ENCODE results near the gene CPNE9. TPM values are rescaled to one million over a fixed set of nuclear protein-coding genes. Genes with fewer than 3 reads are reported as not detected.

The CPNE9 gene
- total and polyA plus RNA-seq, 2 of the 13 experiments (the other 11 are each of a cell fraction or from before 2014, with no cell fraction given), result 0.20 TPM; not detected in 1

DNA sequence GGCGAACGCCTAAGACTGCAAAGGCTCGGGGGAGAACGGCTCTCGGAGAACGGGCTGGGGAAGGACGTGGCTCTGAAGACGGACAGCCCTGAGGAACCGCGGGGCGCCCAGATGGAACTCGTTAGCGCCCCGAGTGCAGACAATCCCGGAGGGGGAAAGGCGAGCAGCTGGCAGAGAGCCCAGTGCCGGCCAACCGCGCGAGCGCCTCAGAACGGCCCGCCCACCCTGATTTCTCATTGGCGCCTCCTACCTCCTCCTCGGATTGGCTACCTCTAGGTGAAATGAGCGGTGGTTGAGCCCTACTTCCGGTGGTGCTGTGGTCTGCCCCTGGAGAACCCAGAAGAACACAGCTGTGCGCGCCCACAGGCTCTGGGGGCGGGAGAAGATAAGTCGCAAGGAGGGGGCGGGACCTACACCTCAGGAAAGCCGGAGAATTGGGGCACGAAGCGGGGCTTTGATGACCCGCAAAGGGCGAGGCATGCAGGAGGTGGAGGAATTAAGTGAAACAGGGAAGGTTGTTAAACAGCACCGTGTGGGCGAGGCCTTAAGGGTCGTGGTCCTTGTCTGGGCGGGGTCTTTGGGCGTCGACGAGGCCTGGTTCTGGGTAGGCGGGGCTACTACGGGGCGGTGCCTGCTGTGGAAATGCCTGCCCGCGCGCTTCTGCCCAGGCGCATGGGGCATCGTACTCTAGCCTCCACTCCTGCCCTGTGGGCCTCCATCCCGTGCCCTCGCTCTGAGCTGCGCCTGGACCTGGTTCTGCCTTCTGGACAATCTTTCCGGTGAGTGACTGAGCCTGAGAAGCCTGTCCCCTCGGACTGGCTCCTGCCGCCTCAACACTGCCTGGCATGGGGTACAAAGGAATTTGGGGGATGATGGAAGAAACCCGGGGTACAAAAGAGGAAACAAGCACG lies 46.3 kb downstream of the CPNE9 start, which contains the start of gene OGG1 (continued):
- TF ChIP-seq, protein P1, sequence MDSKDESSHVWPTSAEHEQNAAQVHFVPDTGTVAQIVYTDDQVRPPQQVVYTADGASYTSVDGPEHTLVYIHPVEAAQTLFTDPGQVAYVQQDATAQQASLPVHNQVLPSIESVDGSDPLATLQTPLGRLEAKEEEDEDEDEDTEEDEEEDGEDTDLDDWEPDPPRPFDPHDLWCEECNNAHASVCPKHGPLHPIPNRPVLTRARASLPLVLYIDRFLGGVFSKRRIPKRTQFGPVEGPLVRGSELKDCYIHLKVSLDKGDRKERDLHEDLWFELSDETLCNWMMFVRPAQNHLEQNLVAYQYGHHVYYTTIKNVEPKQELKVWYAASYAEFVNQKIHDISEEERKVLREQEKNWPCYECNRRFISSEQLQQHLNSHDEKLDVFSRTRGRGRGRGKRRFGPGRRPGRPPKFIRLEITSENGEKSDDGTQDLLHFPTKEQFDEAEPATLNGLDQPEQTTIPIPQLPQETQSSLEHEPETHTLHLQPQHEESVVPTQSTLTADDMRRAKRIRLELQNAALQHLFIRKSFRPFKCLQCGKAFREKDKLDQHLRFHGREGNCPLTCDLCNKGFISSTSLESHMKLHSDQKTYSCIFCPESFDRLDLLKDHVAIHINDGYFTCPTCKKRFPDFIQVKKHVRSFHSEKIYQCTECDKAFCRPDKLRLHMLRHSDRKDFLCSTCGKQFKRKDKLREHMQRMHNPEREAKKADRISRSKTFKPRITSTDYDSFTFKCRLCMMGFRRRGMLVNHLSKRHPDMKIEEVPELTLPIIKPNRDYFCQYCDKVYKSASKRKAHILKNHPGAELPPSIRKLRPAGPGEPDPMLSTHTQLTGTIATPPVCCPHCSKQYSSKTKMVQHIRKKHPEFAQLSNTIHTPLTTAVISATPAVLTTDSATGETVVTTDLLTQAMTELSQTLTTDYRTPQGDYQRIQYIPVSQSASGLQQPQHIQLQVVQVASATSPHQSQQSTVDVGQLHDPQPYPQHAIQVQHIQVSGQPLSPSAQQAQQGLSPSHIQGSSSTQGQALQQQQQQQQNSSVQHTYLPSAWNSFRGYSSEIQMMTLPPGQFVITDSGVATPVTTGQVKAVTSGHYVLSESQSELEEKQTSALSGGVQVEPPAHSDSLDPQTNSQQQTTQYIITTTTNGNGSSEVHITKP (CRISPR knock-in tag; IDR thresholded peaks at IDR 0.05; ENCODE audit: low read depth), result peak; percentile 97
- no peak; the same call in 1 of the 2 replicates for TF ChIP-seq PPARG (CRISPR knock-in tag; conservative IDR thresholded peaks at IDR 0.05)
- TF ChIP-seq KAT8 (CRISPR knock-in tag; IDR thresholded peaks at IDR 0.05), result peak; percentile 85
- TF ChIP-seq, protein P2, sequence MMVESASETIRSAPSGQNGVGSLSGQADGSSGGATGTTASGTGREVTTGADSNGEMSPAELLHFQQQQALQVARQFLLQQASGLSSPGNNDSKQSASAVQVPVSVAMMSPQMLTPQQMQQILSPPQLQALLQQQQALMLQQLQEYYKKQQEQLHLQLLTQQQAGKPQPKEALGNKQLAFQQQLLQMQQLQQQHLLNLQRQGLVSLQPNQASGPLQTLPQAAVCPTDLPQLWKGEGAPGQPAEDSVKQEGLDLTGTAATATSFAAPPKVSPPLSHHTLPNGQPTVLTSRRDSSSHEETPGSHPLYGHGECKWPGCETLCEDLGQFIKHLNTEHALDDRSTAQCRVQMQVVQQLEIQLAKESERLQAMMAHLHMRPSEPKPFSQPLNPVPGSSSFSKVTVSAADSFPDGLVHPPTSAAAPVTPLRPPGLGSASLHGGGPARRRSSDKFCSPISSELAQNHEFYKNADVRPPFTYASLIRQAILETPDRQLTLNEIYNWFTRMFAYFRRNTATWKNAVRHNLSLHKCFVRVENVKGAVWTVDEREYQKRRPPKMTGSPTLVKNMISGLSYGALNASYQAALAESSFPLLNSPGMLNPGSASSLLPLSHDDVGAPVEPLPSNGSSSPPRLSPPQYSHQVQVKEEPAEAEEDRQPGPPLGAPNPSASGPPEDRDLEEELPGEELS (CRISPR knock-in tag; IDR thresholded peaks at IDR 0.05), result peak; percentile 67
- TF ChIP-seq NCOA2 (CRISPR knock-in tag; IDR thresholded peaks at IDR 0.05), result peak; percentile 46; the same call in 1 of the 2 replicates
- TF ChIP-seq RARA (CRISPR knock-in tag; IDR thresholded peaks at IDR 0.05), result no peak
- no peak for TF ChIP-seq CC2D1A (CRISPR knock-in tag; IDR thresholded peaks at IDR 0.05)
- TF ChIP-seq, protein P3, sequence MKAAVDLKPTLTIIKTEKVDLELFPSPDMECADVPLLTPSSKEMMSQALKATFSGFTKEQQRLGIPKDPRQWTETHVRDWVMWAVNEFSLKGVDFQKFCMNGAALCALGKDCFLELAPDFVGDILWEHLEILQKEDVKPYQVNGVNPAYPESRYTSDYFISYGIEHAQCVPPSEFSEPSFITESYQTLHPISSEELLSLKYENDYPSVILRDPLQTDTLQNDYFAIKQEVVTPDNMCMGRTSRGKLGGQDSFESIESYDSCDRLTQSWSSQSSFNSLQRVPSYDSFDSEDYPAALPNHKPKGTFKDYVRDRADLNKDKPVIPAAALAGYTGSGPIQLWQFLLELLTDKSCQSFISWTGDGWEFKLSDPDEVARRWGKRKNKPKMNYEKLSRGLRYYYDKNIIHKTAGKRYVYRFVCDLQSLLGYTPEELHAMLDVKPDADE (CRISPR knock-in tag; IDR thresholded peaks at IDR 0.05), result no peak
- no peak for TF ChIP-seq ZSCAN30 (CRISPR knock-in tag; IDR thresholded peaks at IDR 0.05)
- TF ChIP-seq NFKB2 (CRISPR knock-in tag; IDR thresholded peaks at IDR 0.05; ENCODE audit: borderline replicate concordance), result peak; percentile 66; the same call in 1 of the 2 replicates
- no peak; the same call in 1 of the 2 replicates for TF ChIP-seq ZNF143 (CRISPR knock-in tag; IDR thresholded peaks at IDR 0.05)
- no peak for TF ChIP-seq JARID2 (CRISPR knock-in tag; IDR thresholded peaks at IDR 0.05; ENCODE audit: insufficient replicate concordance)
- TF ChIP-seq, protein P4, sequence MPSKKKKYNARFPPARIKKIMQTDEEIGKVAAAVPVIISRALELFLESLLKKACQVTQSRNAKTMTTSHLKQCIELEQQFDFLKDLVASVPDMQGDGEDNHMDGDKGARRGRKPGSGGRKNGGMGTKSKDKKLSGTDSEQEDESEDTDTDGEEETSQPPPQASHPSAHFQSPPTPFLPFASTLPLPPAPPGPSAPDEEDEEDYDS (CRISPR knock-in tag; IDR thresholded peaks at IDR 0.05), result peak; percentile 75
- no peak for TF ChIP-seq TCF7L2 (IDR thresholded peaks at IDR 0.05; ENCODE audit: low read depth, low read length)
- TF ChIP-seq NFIC (IDR thresholded peaks at IDR 0.05; ENCODE audit: low read length), result no peak
- TF ChIP-seq, protein P5, sequence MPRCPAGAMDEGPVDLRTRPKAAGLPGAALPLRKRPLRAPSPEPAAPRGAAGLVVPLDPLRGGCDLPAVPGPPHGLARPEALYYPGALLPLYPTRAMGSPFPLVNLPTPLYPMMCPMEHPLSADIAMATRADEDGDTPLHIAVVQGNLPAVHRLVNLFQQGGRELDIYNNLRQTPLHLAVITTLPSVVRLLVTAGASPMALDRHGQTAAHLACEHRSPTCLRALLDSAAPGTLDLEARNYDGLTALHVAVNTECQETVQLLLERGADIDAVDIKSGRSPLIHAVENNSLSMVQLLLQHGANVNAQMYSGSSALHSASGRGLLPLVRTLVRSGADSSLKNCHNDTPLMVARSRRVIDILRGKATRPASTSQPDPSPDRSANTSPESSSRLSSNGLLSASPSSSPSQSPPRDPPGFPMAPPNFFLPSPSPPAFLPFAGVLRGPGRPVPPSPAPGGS (CRISPR knock-in tag; IDR thresholded peaks at IDR 0.05), result no peak
- TF ChIP-seq ZNF782 (CRISPR knock-in tag; IDR thresholded peaks at IDR 0.05; ENCODE audit: borderline replicate concordance), result no peak
- TF ChIP-seq, protein P6, sequence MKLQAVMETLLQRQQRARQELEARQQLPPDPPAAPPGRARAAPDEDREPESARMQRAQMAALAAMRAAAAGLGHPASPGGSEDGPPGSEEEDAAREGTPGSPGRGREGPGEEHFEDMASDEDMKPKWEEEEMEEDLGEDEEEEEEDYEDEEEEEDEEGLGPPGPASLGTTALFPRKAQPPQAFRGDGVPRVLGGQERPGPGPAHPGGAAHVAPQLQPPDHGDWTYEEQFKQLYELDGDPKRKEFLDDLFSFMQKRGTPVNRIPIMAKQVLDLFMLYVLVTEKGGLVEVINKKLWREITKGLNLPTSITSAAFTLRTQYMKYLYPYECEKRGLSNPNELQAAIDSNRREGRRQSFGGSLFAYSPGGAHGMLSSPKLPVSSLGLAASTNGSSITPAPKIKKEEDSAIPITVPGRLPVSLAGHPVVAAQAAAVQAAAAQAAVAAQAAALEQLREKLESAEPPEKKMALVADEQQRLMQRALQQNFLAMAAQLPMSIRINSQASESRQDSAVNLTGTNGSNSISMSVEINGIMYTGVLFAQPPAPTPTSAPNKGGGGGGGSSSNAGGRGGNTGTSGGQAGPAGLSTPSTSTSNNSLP (IDR thresholded peaks at IDR 0.05; ENCODE audit: low read depth, low read length), result no peak

Measured in HepG2 (cell line).